GM19099 (cell line): ENCODE data around the gene TRMT11.

Experiments
- POLR2A ChIP-seq: IDR thresholded peaks from 3 replicates; pipeline ENCODE4 v1.6.1; 2011; ENCODE audit warnings: low read depth; ENCODE audit not compliant: insufficient read length; ENCODE audit errors: extremely low read depth

TRMT11 gene

GRCh38 chr6:126071000-126071647 is 84.8 kb downstream of the TRMT11 start:
- no peak for TF ChIP-seq POLR2A

DNA sequence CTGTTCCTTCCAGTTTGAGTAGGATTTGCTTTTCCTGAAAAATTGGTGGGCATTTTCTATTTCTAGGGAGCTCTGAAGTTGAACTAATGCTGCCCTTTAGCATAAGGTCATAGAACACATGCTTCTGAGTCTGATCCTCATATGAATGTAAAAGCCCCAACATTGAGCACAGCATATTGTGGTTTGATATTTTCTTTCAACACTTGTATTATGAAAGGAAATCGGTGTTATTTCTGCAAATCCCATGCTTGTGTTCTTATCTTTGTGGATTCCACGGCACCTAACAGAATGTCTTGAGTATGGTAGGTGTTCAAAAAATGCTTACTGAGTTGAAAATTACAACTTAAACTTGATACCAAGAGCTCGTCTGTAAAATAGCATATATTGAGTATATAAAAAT is 85.8 kb downstream of the TRMT11 start:
- no peak for TF ChIP-seq POLR2A

DNA sequence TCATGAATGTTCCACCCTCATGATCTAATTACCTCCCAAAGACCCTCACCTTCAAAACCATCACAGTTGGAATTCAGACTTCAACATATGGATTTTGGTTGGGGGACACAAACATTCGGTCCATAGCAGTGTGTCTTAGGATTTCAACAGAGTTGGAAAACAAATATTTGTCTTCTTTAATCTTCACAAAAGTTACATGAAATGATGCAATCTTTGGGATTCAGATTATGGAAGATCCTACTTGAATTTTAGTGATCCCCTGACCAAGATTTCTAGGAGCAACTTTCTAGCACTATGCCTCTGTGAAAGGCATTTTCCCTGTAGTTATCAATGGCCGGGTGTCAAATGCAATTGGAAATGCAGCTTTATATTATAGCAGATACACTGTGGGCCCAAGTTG is 86.5 kb downstream of the TRMT11 start:
- no peak for TF ChIP-seq POLR2A

GRCh38 chr6:126075335-126076071 is 89.2 kb downstream of the TRMT11 start:
- TF ChIP-seq POLR2A, result no peak

GRCh38 chr6:126076992-126077664 is 90.8 kb downstream of the TRMT11 start:
- no peak for TF ChIP-seq POLR2A

- TF ChIP-seq POLR2A, result no peak
Observed at GRCh38 chr6:126077810-126078776, 91.8 kb downstream of the TRMT11 start.

GRCh38 chr6:126083875-126084274 is 97.5 kb downstream of the TRMT11 start:
- no peak for TF ChIP-seq POLR2A

DNA sequence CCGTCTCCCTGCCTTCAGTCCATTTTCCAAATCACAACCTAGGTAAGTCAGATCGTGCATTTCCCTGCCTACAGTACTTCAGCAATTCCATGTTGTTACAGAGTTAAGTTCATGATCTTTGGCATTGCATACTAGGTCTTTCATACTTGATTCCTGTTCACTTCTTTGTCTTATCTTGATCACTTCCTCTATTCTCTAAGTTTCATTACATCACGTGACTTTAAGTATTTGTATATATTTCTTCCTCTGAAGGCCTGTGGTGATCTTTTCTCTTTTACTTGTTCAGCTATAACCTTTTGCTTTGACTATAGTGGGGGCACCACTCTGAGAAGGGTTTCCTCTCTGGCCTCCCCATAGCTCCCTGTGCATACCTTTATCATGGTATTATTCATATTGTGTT is 100.2 kb downstream of the TRMT11 start:
- TF ChIP-seq POLR2A, result no peak
